ENCODE data around the gene XRCC4.
"Not testable (repeated sequence)": the region's sequence is repeated elsewhere in the genome, so short reads cannot be mapped to it uniquely, and the experiment has no call there.

XRCC4 gene

GRCh38 chr5:83118471-83118870 lies 41.1 kb downstream of the XRCC4 start:
- FAIRE-seq, result no peak

DNA sequence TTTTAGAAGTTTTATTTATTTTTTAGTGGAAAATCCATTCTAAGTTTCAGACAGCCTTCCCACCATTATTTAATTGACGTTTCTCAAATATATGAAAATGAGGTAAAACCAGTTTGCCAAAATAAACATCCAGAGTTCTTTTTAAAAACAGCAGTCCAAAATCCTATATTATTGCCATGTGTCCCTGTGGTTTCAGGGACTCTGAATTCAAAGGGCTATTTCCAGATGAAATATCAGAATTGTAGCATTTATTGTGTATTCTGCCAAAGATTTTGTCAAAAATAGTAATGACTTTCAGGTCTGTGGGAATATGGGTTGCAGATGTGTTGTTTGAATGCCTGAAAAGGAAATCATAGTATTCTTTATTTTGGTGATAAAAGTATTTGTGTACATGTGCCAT lies 41.6 kb downstream of the XRCC4 start:
- no peak for FAIRE-seq

DNA sequence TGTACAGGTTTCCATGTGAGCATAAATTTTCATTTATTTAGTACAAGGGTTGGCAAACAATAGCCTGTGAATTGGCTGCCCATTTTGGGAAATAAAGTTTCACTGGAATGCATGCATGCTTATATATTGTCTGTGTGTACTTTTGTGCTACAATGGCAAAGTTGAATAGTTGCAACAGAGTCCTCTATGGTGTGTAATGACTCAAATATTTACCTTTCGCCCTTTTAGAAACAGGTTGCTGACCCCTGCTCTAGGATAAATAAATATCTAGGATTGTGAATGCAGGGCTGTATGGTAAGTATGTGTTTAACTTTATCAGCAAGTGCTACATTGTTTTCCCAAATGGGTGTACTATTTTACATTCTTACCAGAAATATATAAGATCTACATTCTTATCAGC lies 47.2 kb downstream of the XRCC4 start:
- FAIRE-seq, result no peak

GRCh38 chr5:83125560-83125959 lies 48.2 kb downstream of the XRCC4 start:
- no peak for FAIRE-seq

DNA sequence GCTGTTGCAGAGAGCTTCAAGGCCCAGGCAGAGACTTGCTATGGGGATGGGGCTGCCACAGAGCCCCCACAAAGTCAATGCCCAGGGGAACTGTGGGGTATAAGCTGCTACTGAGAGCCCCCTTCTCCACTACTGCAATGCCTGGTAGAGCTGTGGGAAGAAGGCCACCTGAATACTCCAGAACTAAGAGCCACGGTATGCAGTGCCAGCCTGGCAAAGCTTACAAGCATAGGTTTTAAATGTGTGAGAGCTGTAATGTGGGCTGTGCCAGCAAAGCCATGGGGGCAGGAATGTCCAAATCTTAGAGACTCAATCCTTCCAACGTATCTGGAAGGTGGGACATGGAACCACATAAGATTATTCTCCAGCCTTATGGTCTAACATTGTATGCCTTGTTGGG lies 49.2 kb downstream of the XRCC4 start:
- FAIRE-seq, result no peak

DNA sequence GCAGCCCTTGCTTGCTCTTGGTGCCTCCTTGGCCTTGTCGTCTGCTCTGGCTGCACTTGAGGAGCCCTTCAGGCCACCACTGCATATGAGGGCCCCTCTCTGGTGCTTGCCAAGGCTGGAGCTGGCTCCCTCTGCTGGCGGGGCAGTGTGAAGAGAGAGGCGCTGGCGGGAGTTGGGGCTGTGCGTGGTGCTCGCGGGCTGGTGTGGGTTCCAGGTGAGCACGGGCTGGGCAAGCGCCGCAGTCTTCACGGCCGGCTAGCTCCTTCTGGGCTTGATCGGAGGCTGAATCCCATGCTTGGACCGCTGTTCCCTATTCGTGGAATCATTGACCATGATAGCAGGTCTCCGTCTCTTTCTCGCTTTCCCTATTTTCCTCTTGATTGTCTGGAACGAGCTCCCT lies 56.5 kb downstream of the XRCC4 start:
- no peak for FAIRE-seq

DNA sequence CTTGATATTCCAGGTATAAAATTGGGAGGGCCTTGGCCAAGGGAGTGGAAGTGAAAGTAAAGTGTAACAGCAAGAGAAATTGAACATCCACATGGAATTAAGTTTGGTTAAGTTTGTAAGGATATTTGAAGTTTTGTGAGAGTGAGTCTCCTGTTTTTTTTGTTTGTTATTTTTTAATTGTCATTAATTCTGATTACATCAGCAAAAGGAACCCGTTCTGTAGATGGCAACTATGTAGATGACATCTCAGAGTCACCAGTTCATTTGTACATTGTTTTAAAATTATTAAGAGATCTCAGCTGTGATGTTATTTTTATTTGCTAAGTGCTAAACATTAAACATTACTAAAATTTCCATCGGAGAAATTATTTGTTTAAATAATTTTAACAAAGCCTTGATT lies 65.2 kb downstream of the XRCC4 start:
- FAIRE-seq, result no peak

DNA sequence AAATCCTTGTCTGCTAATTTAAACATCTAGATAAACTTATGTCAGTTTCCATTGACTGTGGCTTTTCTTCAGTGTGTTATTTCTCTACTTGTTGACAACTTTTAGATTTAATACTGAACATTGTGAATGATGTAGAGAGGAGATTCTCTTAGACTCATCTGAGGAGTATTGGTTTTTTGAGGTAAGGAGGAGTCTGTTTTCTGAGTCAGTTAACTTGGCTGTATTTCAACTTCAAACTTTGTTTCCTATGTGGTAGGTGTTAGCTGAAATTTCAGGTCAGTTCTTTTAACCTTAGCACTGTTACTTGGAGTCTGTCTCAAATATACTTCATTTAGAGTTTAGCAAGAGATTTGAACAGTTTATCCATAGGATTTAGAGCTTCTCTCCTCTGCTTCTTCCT lies 67.9 kb downstream of the XRCC4 start:
- FAIRE-seq, result no peak

GRCh38 chr5:83145882-83146331 lies 68.6 kb downstream of the XRCC4 start:
- no peak for FAIRE-seq

DNA sequence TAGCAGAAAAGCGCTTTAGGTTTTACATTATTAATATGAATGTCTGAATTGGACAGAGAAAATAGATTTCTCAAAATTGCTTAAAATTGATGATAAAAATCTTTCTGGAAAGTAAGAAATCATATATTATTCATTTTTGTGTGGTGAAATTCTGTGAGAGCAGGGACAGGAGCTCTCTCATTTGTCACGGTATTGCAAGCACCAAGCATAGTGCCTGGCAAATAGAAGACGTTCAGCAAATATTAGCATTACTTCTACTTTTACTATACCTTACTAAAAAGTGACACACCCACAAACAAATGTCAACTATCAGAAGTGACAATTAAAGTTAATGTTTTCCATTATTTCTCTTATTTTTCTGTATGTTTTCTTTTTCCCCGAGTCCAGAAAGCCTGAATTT lies 69.1 kb downstream of the XRCC4 start:
- FAIRE-seq, result no peak

- FAIRE-seq, result no peak
These were observed 70.2 kb downstream of the XRCC4 start for GRCh38 chr5:83147593-83147992.

DNA sequence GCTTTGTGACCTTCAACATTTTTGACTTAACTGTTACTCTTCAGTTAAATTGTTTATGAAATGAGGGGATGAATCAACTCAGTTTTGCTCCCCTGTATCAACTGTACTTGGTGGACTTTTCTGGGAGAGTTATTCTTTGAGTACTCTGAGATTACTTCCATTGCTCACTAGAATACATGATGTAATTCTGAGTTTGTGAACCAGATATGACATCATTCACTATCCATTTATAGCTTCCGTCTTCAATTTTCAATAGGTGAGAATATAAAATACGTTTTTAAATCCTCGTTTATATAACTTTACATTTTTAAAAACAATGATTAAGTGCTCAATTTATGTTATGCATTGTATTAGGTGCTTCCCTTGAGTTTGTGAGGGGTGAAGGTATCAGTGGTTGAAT lies 71.0 kb downstream of the XRCC4 start:
- FAIRE-seq, result no peak

DNA sequence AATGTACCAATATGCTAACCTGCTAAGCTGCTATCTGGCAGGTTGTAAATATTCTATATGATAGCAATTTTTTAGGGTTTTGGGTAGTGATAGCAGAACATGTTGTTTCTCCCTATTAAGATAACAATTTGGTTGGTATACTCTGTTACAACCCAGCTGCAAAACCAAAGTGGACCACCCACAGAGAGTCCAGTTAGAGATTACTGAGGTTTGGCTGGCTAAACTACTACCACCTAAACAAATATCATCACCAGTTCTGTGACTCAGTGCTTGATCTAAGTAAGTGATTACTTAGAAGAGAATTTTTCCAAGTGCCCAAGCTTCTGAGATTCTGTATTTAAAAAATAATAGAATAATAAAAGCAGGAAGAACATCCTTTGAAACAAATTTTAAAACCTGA lies 72.3 kb downstream of the XRCC4 start:
- FAIRE-seq, result no peak

GRCh38 chr5:83151821-83152220 lies 74.5 kb downstream of the XRCC4 start:
- no peak for FAIRE-seq

DNA sequence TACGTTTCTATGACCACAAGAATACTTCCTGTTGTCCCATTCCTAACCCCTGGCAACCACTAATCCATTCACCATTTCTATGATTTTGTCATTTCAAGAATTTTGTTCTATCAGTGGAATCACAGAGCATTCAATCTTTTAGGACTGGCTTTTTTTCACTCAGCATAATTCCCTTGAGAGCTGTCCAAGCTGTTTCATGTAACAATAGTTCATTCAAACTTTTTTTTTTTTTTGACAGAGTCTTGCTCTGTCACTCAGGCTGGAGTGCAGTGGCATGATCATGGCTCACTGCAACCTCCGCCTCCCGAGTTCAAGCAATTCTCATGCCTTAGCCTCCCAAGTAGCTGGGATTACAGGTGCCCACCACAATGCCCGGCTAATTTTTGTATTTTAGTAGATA lies 75.6 kb downstream of the XRCC4 start:
- FAIRE-seq, result not testable (repeated sequence)

DNA sequence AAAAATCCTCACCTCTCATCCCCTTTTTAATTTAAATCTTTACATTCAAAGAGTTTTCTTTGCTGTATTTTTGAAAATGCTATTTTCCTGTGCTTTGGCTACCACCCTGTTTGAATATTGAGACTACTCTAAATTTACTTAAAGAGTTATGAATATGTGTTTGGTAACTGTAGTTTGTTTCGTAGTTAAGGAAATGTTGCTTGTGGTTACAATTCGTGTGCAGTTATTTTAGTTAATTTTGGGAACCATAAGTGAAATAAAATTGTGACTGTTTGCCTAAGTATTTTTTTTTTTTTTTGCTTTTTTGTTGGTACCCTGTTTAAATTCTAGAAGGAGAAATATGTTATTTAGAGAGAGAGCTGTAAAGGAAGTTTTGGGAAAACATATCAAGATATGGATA lies 78.7 kb downstream of the XRCC4 start:
- FAIRE-seq, result no peak

DNA sequence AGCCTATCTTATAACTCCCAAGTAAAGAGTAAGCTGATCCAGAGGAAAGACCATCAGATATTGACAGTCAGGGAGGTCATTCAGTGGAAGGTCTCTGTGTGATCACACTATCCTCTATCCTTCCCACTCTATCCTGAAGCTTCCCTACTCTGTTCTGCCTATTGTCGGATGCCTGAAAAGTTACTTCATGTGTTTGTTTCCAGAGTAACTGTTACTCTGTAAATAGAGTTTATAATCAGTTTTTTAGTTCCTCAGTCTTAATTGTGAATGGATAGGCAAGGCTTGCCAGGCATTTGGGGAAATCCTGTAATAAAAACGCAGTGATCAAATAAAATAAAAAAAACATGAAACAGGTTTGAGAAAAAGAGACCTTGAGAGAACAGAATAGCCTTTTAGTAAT lies 79.8 kb downstream of the XRCC4 start:
- FAIRE-seq, result no peak

DNA sequence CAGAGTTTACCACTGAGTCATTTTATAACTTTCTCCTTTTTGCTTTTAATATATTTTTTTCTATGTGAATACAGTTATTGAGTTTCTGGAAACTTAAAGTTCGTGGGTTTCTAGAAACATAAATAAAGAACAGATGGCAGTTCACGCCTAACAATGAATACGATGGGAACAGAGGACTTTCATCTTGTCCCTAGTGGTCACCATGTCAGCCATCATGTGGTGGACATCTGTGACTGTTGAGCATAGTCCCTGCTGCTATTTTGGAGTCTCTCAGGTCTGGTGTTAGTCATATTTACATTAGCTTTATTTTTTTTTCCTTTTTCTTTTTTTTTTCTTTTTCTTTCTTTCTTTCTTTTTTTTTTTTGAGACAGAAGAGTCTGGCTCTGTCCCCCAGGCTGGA lies 85.3 kb downstream of the XRCC4 start:
- no peak for FAIRE-seq

DNA sequence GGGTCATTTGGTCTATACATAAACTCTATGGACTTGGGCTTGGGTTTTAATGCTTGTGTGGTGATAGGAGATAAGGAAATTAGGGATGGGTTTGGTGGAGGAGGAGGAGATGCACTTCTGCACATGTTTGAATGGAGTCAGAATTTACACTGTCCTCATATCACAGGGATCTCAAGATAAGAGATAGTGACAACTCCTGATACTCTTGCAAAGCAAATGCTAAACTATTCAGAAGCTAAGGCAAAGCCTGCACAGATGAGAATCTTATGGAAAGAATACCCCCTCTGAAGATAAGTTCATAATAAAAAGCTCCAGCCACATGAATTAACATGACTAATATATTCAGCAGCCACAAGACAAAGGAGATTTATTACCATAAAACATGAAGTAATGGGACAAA lies 90.2 kb downstream of the XRCC4 start:
- no peak for FAIRE-seq

GRCh38 chr5:83169571-83170337 lies 92.4 kb downstream of the XRCC4 start:
- FAIRE-seq, result no peak

DNA sequence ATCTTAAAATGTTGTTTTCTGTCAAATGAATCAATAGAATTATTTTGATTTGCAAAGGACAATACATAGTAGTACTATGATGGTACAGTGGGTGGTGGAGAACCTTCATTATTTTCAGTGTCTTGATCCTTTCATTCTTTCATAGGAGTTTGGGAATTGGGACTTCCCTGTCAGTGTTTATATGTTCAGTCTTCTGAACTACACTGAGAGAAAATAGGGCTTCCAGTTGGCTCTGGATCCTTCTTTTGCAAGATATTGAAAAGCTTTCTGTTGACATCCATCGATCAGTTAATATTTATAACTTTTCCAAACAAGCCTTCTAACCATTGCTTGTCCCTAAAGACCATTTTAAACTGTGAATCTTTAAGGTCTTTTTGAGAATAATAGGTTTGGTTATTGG lies 94.7 kb downstream of the XRCC4 start:
- no peak for FAIRE-seq

DNA sequence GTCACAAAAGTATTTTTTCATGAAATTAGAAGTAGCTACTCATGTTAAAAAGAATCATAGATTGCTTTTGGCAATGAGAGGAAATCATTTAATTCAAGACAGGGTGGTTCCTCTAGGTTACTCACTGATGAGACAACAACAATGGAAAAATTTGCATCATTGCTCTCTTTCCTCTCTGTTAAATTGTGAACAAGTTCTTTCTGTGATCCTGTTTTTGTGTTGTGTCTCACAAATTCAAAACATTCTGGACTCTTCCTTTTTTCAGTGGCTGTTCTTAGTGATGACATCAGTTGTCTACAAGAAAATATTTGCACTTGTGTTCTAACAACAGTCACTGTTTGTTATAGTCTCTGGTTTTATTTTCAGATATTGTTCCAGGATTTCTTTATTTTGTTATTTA lies 95.3 kb downstream of the XRCC4 start:
- no peak for FAIRE-seq

GRCh38 chr5:83173826-83174225 lies 96.5 kb downstream of the XRCC4 start:
- FAIRE-seq, result no peak

DNA sequence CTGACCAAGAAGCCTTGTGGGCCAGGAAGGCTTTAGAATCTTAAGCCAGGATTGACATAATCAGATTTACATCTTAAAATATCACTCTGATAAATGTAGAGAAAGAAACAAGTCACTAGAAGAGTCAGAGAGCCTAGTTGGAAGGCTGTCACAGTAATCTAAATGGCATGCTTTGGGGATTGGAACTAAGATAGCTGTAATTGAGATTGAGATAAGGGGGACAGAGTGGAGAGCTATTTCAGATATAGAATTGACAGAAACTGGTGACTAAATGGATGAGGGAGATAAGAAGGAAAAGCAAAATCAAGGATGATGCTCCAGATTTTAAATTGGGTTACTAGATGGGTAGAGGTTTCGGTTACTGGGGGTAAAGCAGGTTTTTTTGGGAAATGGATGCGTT lies 100.5 kb downstream of the XRCC4 start:
- no peak for FAIRE-seq

DNA sequence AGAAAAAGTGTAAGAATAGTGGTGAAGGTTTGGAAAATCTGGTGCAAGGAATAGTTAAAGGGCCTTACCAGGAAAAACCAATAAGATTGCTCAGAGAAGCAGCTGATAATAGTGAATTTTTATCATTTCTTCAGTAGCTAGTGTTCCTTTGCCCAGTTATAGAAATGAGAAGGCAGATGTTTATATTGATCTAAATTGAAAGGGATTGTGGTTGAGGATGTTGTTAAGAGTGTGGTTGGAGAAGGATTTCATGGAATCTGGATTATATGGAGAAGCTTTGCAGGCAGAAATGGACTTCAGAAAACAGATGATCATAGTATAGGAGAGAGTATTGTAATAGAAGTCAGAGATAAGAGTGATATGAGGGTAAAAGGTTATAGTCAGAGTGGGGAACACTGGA lies 102.6 kb downstream of the XRCC4 start:
- no peak for FAIRE-seq
